Stimulated activated CD8-positive, alpha-beta memory T cell treated with anti-CD3 and anti-CD28 coated beads, Interleukin-15, amount 100 ng/mL, for 48 hours (primary cell): Measurements from ENCODE around the gene STK40.

Experiments used
- DNase-seq, 2 donors: peaks; one replicate each; pipeline ENCODE4 v3.0.0-alpha.2; 2020; ENCODE audit warnings: low read depth in 2 of 2

The STK40 gene

GRCh38 chr1:36343651-36344394 lies 41.9 kb downstream of the STK40 start:
- no peak for DNase-seq

- no peak for DNase-seq
Measured at GRCh38 chr1:36342426-36343185, 43.1 kb downstream of the STK40 start.

- DNase-seq, result no peak
Measured at GRCh38 chr1:36341626-36342320, 44.0 kb downstream of the STK40 start.

GRCh38 chr1:36339615-36340014 lies 46.1 kb downstream of the STK40 start:
- no peak for DNase-seq

GRCh38 chr1:36339215-36339614 lies 46.5 kb downstream of the STK40 start:
- no peak for DNase-seq

- DNase-seq, result no peak
Measured at GRCh38 chr1:36337830-36338229, 47.9 kb downstream of the STK40 start.

GRCh38 chr1:36330940-36331339 lies 54.8 kb downstream of the STK40 start:
- no peak for DNase-seq

- DNase-seq, result no peak
Measured at GRCh38 chr1:36329817-36330216, 55.9 kb downstream of the STK40 start.

GRCh38 chr1:36328713-36329112 lies 57.0 kb downstream of the STK40 start:
- no peak for DNase-seq

- no peak for DNase-seq
Measured at GRCh38 chr1:36328088-36328480, 57.6 kb downstream of the STK40 start.

GRCh38 chr1:36327421-36328087 lies 58.2 kb downstream of the STK40 start:
- no peak for DNase-seq

GRCh38 chr1:36326499-36326898 lies 59.2 kb downstream of the STK40 start:
- DNase-seq, result no peak

GRCh38 chr1:36324353-36324703 lies 61.4 kb downstream of the STK40 start:
- no peak for DNase-seq

GRCh38 chr1:36323636-36324352 lies 61.9 kb downstream of the STK40 start, which contains the start of gene EVA1B:
Gene EVA1B, minus strand, starts transcription at chr1:36323645. Its CDS starts 608 bp downstream, at chr1:36323037.
- peak; percentile 21 to 36 for DNase-seq

GRCh38 chr1:36322786-36323635 lies 62.7 kb downstream of the STK40 start:
- peak; percentile 36 to 48 for DNase-seq

GRCh38 chr1:36322041-36322785 lies 63.5 kb downstream of the STK40 start:
- no peak for DNase-seq

- peak in 1 of 2 donors; percentile 28 for DNase-seq
Measured at GRCh38 chr1:36321119-36321951, 64.4 kb downstream of the STK40 start.

GRCh38 chr1:36320767-36321118 lies 65.0 kb downstream of the STK40 start:
- DNase-seq, result no peak

- DNase-seq, result no peak
Measured at GRCh38 chr1:36320291-36320761, 65.4 kb downstream of the STK40 start.
